Sciatic nerve (tissue), 2 donors: ENCODE measurements around the gene PKD1. TPM values are rescaled to one million over a fixed set of nuclear protein-coding genes. Genes with fewer than 3 reads are reported as not detected.

Source experiments
- ATAC-seq: fragments of 200-7000 bp; cut with Tn5 transposase; one replicate; pipeline ENCODE4 v1.9.1; 2020; ENCODE audit warnings: mild to moderate bottlenecking, moderate library complexity
- DNase-seq: peaks from one replicate; pipeline ENCODE4 v3.0.0-alpha.2; 2020; ENCODE audit warnings: low spot score
- intact Hi-C: fragments of 100-400 bp; cut with DNase I; formaldehyde crosslinking; loops from one replicate; pipeline ENCODE4 v1.14.2; 2022
- total RNA-seq: library from RNA; stranded (reverse); fragmentation: NEBNext Ultra II Directional; extraction: Animal tissue kit (Norgen Biotek cat#: 25700); gene quantifications from one replicate; pipeline ENCODE4 v1.2.1, GENCODE V29; 2021
- donor health status: DM: no; HTN: no; CAD: no.
- donor health status: DM: no; HTN: no; CAD: no.

PKD1 gene
- total RNA-seq, 1 donor from 2014 or later = 159 TPM

DNA sequence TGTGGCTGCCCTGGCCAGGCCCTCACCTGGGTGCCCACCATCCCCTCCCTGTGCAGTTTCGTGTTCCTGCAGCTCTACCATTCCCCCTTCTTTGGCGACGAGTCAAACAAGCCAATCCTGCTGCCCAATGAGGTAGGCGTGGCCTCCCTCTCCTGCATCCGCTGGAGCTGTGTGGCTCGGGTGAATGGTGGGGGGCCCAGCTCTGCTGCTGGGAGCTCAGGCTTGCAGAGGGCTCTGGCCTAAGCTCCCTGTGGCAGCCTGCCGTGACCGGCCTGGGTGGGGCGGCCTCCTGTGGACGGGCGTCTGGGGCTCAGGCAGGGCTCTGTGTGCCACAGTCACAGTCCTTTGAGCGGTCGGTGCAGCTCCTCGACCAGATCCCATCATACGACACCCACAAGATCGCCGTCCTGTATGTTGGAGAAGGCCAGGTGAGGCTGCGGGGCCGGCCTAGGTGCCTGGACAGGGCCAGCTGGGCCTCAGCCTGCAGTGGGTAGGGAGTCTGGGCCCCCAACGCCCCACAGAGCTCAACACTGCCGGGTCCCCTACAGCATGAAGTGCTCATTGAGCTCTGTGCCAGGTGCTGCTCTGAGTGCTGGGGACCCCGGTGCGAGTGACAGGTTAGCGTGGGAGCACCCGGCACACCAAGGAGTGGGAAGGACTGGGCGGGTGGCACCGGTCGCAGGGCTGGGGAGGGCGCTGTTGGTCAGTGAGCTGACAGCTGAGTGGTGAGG lies 50.6 kb downstream of the PKD1 start:
- intact Hi-C loops = no loop called here
- DNase-seq (no peak), ATAC-seq (no peak)

DNA sequence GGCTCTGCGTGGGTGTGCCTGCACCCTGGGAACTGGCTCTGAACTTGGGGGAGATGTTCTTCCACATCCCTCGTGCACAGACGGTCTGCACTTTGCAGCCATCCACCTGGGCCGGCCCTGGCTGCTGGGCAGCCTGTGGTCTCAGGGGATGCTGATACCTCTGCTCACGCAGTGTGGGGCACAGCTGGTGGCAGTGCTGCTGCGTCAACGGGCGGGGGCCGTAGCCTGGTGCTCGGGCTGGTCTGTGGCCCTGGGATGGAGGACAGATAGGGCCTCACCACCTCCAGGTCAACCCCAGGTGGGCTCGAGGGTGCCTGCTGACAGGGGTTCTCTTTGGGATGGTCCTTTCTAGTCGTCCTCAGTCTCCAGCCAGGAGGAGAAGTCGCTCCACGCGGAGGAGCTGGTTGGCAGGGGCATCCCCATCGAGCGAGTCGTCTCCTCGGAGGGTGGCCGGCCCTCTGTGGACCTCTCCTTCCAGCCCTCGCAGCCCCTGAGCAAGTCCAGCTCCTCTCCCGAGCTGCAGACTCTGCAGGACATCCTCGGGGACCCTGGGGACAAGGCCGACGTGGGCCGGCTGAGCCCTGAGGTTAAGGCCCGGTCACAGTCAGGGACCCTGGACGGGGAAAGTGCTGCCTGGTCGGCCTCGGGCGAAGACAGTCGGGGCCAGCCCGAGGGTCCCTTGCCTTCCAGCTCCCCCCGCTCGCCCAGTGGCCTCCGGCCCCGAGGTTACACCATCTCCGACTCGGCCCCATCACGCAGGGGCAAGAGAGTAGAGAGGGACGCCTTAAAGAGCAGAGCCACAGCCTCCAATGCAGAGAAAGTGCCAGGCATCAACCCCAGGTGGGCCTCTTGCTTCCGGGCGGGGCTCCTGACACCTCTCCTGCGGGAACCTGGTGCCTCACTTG lies 51.6 kb downstream of the PKD1 start:
- ATAC-seq (no peak), DNase-seq (no peak)
- intact Hi-C loops = no loop called here

GRCh38 chr16:2083409-2083808 lies 52.3 kb downstream of the PKD1 start:
- intact Hi-C loops = no loop called here
- DNase-seq (no peak), ATAC-seq (no peak)

DNA sequence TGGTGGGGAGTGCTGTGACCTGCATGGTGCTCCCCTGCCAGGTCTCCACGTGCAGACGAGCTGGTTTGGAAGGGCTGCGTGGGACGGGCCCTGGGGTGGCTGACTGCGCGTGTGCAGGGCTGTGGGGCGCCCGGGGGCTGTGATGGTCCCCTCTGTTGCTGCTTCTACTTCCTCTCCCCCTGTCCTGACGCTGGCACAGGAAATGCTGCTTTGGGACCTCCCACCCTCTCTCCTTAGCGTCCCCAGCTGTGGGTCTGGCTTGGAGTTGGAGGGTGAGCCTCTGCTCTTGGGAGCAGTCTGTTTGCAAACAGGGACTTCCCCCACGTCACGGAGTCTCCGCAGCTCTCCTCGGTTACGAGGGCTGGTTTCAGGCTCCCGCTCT lies 52.7 kb downstream of the PKD1 start:
- intact Hi-C loops = no loop called here
- DNase-seq = no peak
- no peak for ATAC-seq

GRCh38 chr16:2082171-2082982 lies 53.3 kb downstream of the PKD1 start:
- DNase-seq (no peak), ATAC-seq (peak; percentile 30)
- intact Hi-C loops = no loop called here

DNA sequence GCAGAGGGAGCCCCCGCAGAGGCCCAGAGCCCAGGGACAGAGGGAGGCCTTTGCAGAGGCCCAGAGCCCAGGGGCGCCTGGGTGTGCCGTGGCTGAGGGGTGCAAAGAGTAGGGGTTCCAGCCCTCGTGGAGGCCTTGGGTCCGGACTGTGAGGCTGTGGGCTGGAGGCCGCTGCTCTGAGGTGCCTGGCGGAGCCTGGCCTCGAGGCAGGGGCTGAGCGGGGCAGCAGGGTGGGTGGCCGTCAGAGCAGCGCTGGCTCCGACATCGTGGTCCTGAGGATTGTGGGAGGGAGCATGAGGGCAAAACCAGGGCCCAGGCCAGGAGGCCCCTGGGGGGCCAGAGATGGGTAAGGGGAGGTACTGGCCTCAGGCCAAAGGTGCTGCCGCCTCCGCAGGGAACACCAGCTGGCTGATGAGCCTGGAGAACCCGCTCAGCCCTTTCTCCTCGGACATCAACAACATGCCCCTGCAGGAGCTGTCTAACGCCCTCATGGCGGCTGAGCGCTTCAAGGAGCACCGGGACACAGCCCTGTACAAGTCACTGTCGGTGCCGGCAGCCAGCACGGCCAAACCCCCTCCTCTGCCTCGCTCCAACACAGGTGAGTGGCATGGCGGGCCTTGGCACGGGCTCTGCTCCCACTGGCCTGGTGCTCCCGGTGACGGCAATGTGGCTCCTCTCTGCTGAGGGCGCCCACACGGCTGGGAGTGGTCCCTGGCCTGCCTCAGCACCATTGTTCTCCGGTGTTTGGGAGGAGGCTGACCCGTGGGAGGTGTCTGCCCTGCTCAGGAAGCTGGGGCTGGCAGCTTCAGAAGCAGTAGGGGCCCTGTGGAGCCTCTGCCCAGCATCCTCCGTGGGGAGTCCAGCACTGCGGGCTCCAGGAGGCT lies 54.3 kb downstream of the PKD1 start:
- ATAC-seq (no peak), DNase-seq (no peak)
- intact Hi-C loops = no loop called here

GRCh38 chr16:2079991-2080390 lies 55.7 kb downstream of the PKD1 start:
- DNase-seq = no peak
- ATAC-seq = no peak
- intact Hi-C loops = no loop called here

GRCh38 chr16:2079311-2079800 lies 56.3 kb downstream of the PKD1 start:
- intact Hi-C loops = no loop called here
- ATAC-seq (no peak), DNase-seq (no peak)

GRCh38 chr16:2078691-2079090 lies 57.0 kb downstream of the PKD1 start:
- DNase-seq (no peak), ATAC-seq (no peak)
- intact Hi-C loops = no loop called here

DNA sequence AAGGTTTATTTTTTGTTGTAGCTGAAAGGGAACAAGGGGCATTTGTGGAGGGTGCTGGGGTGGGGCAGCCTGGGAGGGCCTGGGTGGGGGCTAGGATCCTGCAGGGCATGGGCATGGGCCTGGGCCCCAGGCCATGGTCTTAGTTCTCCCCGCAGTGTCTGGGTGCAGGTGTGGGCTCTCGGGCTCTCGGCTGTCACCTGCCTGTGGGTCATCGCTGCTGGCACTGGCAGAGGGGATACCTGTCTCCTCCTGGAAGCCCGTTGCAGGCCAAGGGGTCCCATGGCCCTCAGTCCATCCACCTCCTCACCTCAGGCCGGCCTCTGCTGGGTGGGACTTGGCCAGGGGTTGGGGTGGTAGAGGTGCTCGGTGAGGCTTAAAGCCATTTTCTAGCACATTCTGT lies 57.6 kb downstream of the PKD1 start:
- DNase-seq = no peak
- intact Hi-C loops = no loop called here
- ATAC-seq = no peak

DNA sequence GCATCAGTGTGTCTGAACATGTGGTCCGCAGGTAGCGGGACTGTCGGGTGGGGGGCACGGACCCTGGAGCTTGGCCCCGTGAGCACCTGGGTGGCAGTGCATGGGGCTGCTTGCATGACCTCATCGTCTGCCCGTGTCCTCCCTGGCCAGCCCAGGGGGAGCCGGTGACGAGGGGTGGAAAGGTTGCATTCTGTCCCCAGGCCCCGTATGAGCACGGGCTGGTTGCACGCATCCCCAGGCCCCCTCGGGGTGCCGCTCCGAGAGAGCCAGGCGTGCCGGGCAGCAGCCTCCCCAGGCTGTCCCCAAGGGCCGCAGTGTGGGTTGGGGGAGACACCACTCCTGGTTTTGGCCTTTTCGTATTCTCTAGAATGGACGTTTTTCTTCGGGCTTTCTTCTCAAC lies 58.0 kb downstream of the PKD1 start:
- DNase-seq (no peak), ATAC-seq (no peak)
- intact Hi-C loops = no loop called here

DNA sequence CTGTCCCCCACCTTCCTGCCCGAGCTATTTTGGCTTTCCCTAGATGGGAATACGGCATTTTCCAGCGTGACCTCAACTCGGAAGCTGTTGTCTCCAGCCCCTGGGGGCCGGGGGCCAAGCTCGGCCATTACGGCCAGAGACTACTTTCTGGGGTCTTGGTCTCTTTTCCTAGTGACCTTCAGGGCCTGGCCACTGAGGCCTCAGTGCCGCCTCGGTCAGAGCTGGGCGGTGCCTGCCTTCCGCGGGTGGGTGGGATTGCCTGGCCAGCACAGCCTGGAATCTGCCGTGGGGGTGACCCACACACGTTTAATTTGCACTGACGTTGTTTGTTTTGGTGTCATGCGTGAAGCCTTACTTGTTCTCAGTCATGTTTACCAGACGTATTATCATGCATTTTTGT lies 58.7 kb downstream of the PKD1 start:
- ATAC-seq = no peak
- intact Hi-C loops = no loop called here
- no peak for DNase-seq

- DNase-seq (no peak), ATAC-seq (no peak)
- intact Hi-C loops = no loop called here
Observed at GRCh38 chr16:2076072-2076865, 59.4 kb downstream of the PKD1 start.

- ATAC-seq = no peak
- intact Hi-C loops = no loop called here
Observed at GRCh38 chr16:2075631-2076030, 60.1 kb downstream of the PKD1 start.

GRCh38 chr16:2074071-2074470 lies 61.6 kb downstream of the PKD1 start:
- DNase-seq = no peak
- intact Hi-C loops = no loop called here
- no peak for ATAC-seq

More at GRCh38 chr16:2075631-2076030, 60.1 kb downstream of the PKD1 start:
- DNase-seq = no peak

DNA sequence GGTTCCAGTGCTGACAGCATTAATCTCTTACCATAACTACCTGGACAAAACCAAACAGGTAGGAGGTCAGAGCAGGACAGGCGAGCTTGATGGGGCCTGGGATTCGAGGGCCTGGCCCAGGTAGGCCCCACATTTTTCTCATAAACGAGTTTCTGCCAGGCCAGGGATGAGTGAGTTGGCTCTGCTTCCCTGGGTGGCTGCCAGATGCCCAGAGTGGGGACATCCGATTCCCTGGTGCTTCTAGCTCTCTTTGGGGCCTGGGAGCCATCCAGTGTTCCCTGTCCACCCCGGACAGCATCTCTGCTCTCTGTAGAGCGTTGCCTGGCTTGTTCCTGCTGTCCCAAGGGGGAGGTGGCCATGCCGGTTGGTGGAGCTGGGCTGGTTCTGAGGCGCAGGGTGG lies 62.8 kb downstream of the PKD1 start:
- intact Hi-C loops = no loop called here
- ATAC-seq = no peak
- DNase-seq = no peak

GRCh38 chr16:2071454-2072202 lies 64.1 kb downstream of the PKD1 start:
- no peak for DNase-seq
- intact Hi-C loops = no loop called here
- ATAC-seq = no peak
